HepG2 (cell line): ENCODE data around the gene ACVRL1. TPM values are rescaled to one million over a fixed set of nuclear protein-coding genes. Genes with fewer than 3 reads are reported as not detected.

Experiments
- ATAC-seq: fragments of 200-7000 bp; cut with Tn5 transposase; 3 replicates; pipeline ENCODE4 v1.9.1; 2020; ENCODE audit warnings: mild to moderate bottlenecking, moderate library complexity
- BruUV-seq: library from RNA; stranded (reverse); fragments of 400-500 nt; replicated peaks from 2 replicates; lab custom pipeline; 2021; lab: Mats Ljungman, UMichigan
- CTCF ChIA-PET: fragments of 300-600 bp; formaldehyde crosslinking; extraction: SDS; loops from one replicate; lab custom pipeline; 2021; ENCODE audit warnings: low total read pairs, inconsistent platforms, low intra/inter-chr PET ratio; lab: Yijun Ruan, JAX
- POLR2A ChIA-PET: fragments of 350-600 bp; sonication (Branson Sonifier 250); formaldehyde crosslinking; loops from one replicate; lab custom pipeline; 2020; ENCODE audit warnings: antibody characterized with exemption, inconsistent platforms; lab: Yijun Ruan, JAX
- DNase-seq: peaks from one replicate; pipeline ENCODE4 v3.0.0-alpha.2; 2015; ENCODE audit warnings: low spot score
- FAIRE-seq: peaks from 3 replicates; lab custom pipeline; 2011; peaks lifted over from hg19 to GRCh38; lab: Jason Lieb, UNC
- H2AFZ ChIP-seq: one replicate; pipeline ENCODE4 v1.6.1; 2011; ENCODE audit warnings: low read length, inconsistent platforms
- H3K27ac ChIP-seq: fragments of 300-600 bp; 3 replicates; pipeline ENCODE4 v1.8.0; 2011; ENCODE audit warnings: mixed run types, mild to moderate bottlenecking, mixed read lengths, low read length, inconsistent platforms; ENCODE audit not compliant: insufficient read depth; ENCODE audit errors: extremely low read length
- H3K27me3 ChIP-seq, 2 experiments: fragments of 200-600 bp in 1 of 2; 2 replicates in 1 of 2; 3 replicates in 1 of 2; pipeline versions ENCODE4 v1.6.0 to v1.8.0; 2011; ENCODE audit warnings: low read length in 2 of 2, mild to moderate bottlenecking in 2 of 2, moderate library complexity in 2 of 2, inconsistent platforms in 1 of 2; ENCODE audit not compliant: insufficient read depth in 2 of 2, control insufficient read depth in 1 of 2
- H3K36me3 ChIP-seq, 2 experiments: fragments of 200-600 bp in 1 of 2; replicated peaks in 1 of 2; 2 replicates in 1 of 2; 3 replicates in 1 of 2; pipeline versions ENCODE4 v1.5.1 to v1.8.0; 2011; ENCODE audit warnings: low read length in 2 of 2, inconsistent platforms in 1 of 2; ENCODE audit not compliant: insufficient read depth in 2 of 2, control insufficient read depth in 1 of 2
- H3K4me1 ChIP-seq: 2 replicates; pipeline ENCODE4 v1.5.1; 2012; ENCODE audit warnings: low read length, inconsistent platforms; ENCODE audit not compliant: insufficient read depth
- H3K4me2 ChIP-seq: 2 replicates; pipeline ENCODE4 v1.6.0; 2011; ENCODE audit warnings: low read depth, low read length, inconsistent platforms
- H3K4me3 ChIP-seq, 3 experiments: fragments of 200-600 bp in 1 of 3; sonication (generic), shearing (Covaris generic) in 1 of 3; replicated peaks in 1 of 3; 2 replicates each; pipeline ENCODE4 v1.5.1; 2011 to 2016; ENCODE audit warnings: low read length in 3 of 3, inconsistent platforms in 2 of 3, low read depth in 2 of 3, mild to moderate bottlenecking in 2 of 3, control low read depth in 1 of 3, mixed read lengths in 1 of 3; ENCODE audit not compliant: insufficient read depth in 1 of 3
- H3K79me2 ChIP-seq: one replicate; pipeline ENCODE4 v1.6.1; 2011; ENCODE audit warnings: low read length, inconsistent platforms; ENCODE audit not compliant: insufficient read depth
- H3K9ac ChIP-seq: 2 replicates; pipeline ENCODE4 v1.6.0; 2011; ENCODE audit warnings: mild to moderate bottlenecking, low read depth, low read length, inconsistent platforms; ENCODE audit not compliant: insufficient read depth
- H3K9me3 ChIP-seq: 2 replicates; pipeline ENCODE4 v1.5.1; 2012; ENCODE audit warnings: mild to moderate bottlenecking, low read length
- H4K20me1 ChIP-seq: 2 replicates; pipeline ENCODE4 v1.6.0; 2011; ENCODE audit warnings: inconsistent platforms, mild to moderate bottlenecking, low read length, moderate library complexity; ENCODE audit not compliant: insufficient read depth
- BORCS8-MEF2B ChIP-seq: sonication (generic); formaldehyde crosslinking; IDR thresholded peaks from 2 replicates; pipeline ENCODE4 v1.8.0; 2022; ENCODE audit warnings: mild to moderate bottlenecking, missing genetic modification reagents
- BRCA1 ChIP-seq: sonication (generic); formaldehyde crosslinking; IDR thresholded peaks from 2 replicates; pipeline ENCODE4 v1.4.0; 2020; ENCODE audit warnings: missing genetic modification reagents
- CEBPG ChIP-seq: IDR thresholded peaks from 2 replicates; pipeline ENCODE4 v1.6.1; 2016
- FIP1L1 ChIP-seq: fragments of 200-400 bp; formaldehyde crosslinking; IDR thresholded peaks from 2 replicates; pipeline ENCODE4 v1.6.1; 2018; ENCODE audit warnings: low read depth, mild to moderate bottlenecking, low read length, moderate library complexity, borderline replicate concordance; ENCODE audit not compliant: insufficient read depth
- KAT2B ChIP-seq: fragments of 150-350 bp; IDR thresholded peaks from 2 replicates; pipeline ENCODE4 v1.6.1; 2014; ENCODE audit warnings: low read depth, low read length, borderline replicate concordance
- MLLT10 ChIP-seq: sonication (generic); formaldehyde crosslinking; IDR thresholded peaks from 2 replicates; pipeline ENCODE4 v1.4.0; 2020; ENCODE audit warnings: missing genetic modification reagents
- MZF1 ChIP-seq: sonication (generic); formaldehyde crosslinking; IDR thresholded peaks from 2 replicates; pipeline ENCODE4 v1.8.1; 2023; ENCODE audit warnings: mild to moderate bottlenecking, missing genetic modification reagents, borderline replicate concordance
- ONECUT2 ChIP-seq: sonication (generic); formaldehyde crosslinking; IDR thresholded peaks from 2 replicates; pipeline ENCODE4 v1.4.0; 2020; ENCODE audit warnings: missing genetic modification reagents
- PCBP1 ChIP-seq: fragments of 200-400 bp; formaldehyde crosslinking; IDR thresholded peaks from 2 replicates; pipeline ENCODE4 v1.6.1; 2017; ENCODE audit warnings: mild to moderate bottlenecking, low read depth, low read length, borderline replicate concordance
- PHF5A ChIP-seq: IDR thresholded peaks from one replicate; pipeline ENCODE4 v1.6.1; 2018; ENCODE audit warnings: low read depth, missing genetic modification reagents; ENCODE audit not compliant: unreplicated experiment
- POLR2A ChIP-seq, 2 experiments: IDR thresholded peaks; 2 replicates each; pipeline ENCODE4 v1.6.1; 2011; ENCODE audit warnings: low read depth in 2 of 2, low read length in 2 of 2, mild to moderate bottlenecking in 1 of 2, moderate library complexity in 1 of 2; ENCODE audit not compliant: insufficient read depth in 1 of 2
- POLR2AphosphoS2 ChIP-seq: IDR thresholded peaks from 2 replicates; pipeline ENCODE4 v1.6.1; 2011; ENCODE audit warnings: low read depth, low read length, improper control_type of control experiment
- REPIN1 ChIP-seq: sonication (generic); formaldehyde crosslinking; IDR thresholded peaks from 2 replicates; pipeline ENCODE4 v1.8.0; 2022; ENCODE audit warnings: missing genetic modification reagents, low read depth, mild to moderate bottlenecking, borderline replicate concordance
- SETDB1 ChIP-seq: sonication (generic); formaldehyde crosslinking; IDR thresholded peaks from 2 replicates; pipeline ENCODE4 v1.5.1; 2020; ENCODE audit warnings: missing genetic modification reagents, mild to moderate bottlenecking, borderline replicate concordance
- TP53 ChIP-seq: sonication (generic); formaldehyde crosslinking; conservative IDR thresholded peaks from 2 replicates; pipeline ENCODE4 v1.4.0; 2020; ENCODE audit warnings: missing genetic modification reagents
- ZNF3 ChIP-seq: IDR thresholded peaks from 2 replicates; pipeline ENCODE4 v1.7.0; 2017; ENCODE audit warnings: inconsistent platforms
- ZNF44 ChIP-seq: sonication (generic); formaldehyde crosslinking; IDR thresholded peaks from 2 replicates; pipeline ENCODE4 v1.5.1; 2020; ENCODE audit warnings: mild to moderate bottlenecking, missing genetic modification reagents
- ZNF501 ChIP-seq: sonication (generic); formaldehyde crosslinking; IDR thresholded peaks from 2 replicates; pipeline ENCODE4 v1.5.1; 2020; ENCODE audit warnings: mild to moderate bottlenecking, moderate library complexity, missing genetic modification reagents
- ZNF709 ChIP-seq: sonication (generic); formaldehyde crosslinking; IDR thresholded peaks from 2 replicates; pipeline ENCODE4 v1.5.0; 2020; ENCODE audit warnings: mild to moderate bottlenecking, missing genetic modification reagents
- ZNF768 ChIP-seq: sonication (generic); formaldehyde crosslinking; IDR thresholded peaks from 2 replicates; pipeline ENCODE4 v1.4.0; 2020; ENCODE audit warnings: missing genetic modification reagents
- ZSCAN29 ChIP-seq: sonication (generic); formaldehyde crosslinking; conservative IDR thresholded peaks from 2 replicates; pipeline ENCODE4 v1.4.0; 2020; ENCODE audit warnings: mild to moderate bottlenecking, missing genetic modification reagents
- WGBS: methylation state at CpG from one replicate; pipeline ENCODE4 v1.1.6; 2017; ENCODE audit warnings: low lambda C conversion rate; 5-methylcytosine and 5-hydroxymethylcytosine counted together
- in situ Hi-C: cut with HindIII; loops from 2 replicates; pipeline ENCODE4 v1.10.0; 2017; ENCODE audit warnings: low pct_unique_long_range_greater_than_20kb; ENCODE audit not compliant: extremely low pct_ligation_motif_present
- intact Hi-C: fragments of 100-400 bp; cut with micrococcal nuclease; formaldehyde crosslinking; loops from one replicate; pipeline ENCODE4 v1.10.0; 2022; ENCODE audit not compliant: unreplicated experiment
- polyA plus RNA-seq, 8 experiments: library from polyadenylated mRNA; depleted of rRNA in 3 of 8; stranded (reverse) in 7 of 8; unstranded in 1 of 8; fragments of >200 nt; fragmentation: Illumina TruSeq in 4 of 8; extraction: Trizol in 4 of 8; gene quantifications; 2 replicates each; pipeline versions ENCODE4 v1.2.1 to v1.2.3, GENCODE V29; 2011 to 2016; ENCODE audit warnings: low read depth in 4 of 8, missing spikeins in 1 of 8, mixed read lengths in 1 of 8; ENCODE audit not compliant: insufficient read depth in 1 of 8
- total RNA-seq, 5 experiments: library from RNA; depleted of rRNA; stranded (reverse); fragments of >200 nt; fragmentation: Illumina TruSeq; extraction: Trizol; gene quantifications; 2 replicates each; pipeline ENCODE4 v1.2.3, GENCODE V29; 2016; ENCODE audit warnings: low read depth in 1 of 5
- TF ChIP-seq, protein P1 (sequence below): sonication (generic); formaldehyde crosslinking; IDR thresholded peaks from 2 replicates; pipeline ENCODE4 v1.8.1; 2023; ENCODE audit warnings: mild to moderate bottlenecking, missing genetic modification reagents

ACVRL1 gene
- total and polyA plus RNA-seq, 2 of the 13 experiments (the other 11 are each of a cell fraction or from before 2014, with no cell fraction given), result not detected

DNA sequence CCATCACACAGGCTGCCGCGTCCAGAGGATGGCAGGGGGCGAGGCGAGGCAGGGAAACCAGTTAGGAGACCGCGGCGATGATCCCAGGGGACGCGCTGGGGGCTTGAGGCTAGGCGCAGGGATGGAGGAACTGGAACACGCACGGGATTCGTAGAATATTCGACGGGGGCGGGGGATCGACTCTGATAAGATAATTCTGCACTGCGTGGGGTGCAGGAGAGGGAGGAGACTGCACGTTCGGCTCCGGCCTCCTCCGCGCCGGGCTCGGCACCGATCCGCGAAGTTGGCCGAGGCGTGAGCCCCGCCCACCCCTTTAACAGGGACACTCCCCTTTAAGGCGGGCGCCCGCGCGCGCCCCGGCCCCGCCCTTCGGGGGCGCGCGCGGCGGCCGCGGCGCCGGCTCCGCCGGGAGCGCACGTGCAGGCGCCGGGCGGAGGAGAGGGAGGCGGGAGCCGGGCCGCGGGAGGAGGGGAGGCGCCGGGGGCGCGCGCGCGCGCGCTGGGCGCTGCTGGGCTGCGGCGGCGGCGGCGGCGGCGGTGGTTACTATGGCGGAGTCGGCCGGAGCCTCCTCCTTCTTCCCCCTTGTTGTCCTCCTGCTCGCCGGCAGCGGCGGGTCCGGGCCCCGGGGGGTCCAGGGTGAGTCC, 44.0 kb downstream of the ACVRL1 start, which contains the start of gene ACVR1B:
ACVR1B (plus strand) TSS at position 501 of the 644 bp plus-strand sequence; CDS start at position 546, 45 bp downstream.
- POLR2A ChIA-PET, result interaction anchor here (2.0 kb wide), 1 partner anchor 26 kb away, joined by 5 read pairs; no protein-coding TSS in a partner anchor
- CTCF ChIA-PET, result no interaction called here
- peaks cover 39% of the 10 kb centered on the region for H3K4me1 ChIP-seq
- H3K79me2 ChIP-seq, result peaks cover 44% of the 10 kb centered on the region
- H4K20me1 ChIP-seq, result no peaks in the 10 kb centered on the region
- peak within 1 kb of the TSS; percentile 93 for H3K4me2 ChIP-seq
- peak; percentile 81 for ATAC-seq
- H3K9ac ChIP-seq, result peak within 1 kb of the TSS; percentile 89
- intact Hi-C loops (no loop called here), in situ Hi-C loops (no loop called here)
- H3K9me3 ChIP-seq, result no peaks in the 10 kb centered on the region
- peak within 1 kb of the TSS; percentile 60 for H3K27ac ChIP-seq
- peak within 1 kb of the TSS; percentile 77 to 88 (median 85) for H3K4me3 ChIP-seq
- no peak within 1 kb of the TSS for H2AFZ ChIP-seq
- peaks cover 5 to 29% of the 10 kb centered on the region in 2 experiments for H3K27me3 ChIP-seq
- no TSS peak for BruUV-seq
- peak; percentile 57 for DNase-seq
- H3K36me3 ChIP-seq, result no peaks in the 10 kb centered on the region
- FAIRE-seq, result peak; percentile 52
- WGBS, result 0% methylated on average over 13 of the region's 86 CpGs
- TF ChIP-seq ZNF501 (CRISPR knock-in tag) (no peak), POLR2A (IDR thresholded peaks at IDR 0.05; ENCODE audit: insufficient read depth in 1 of 2, low read depth in 2 of 2, low read length in 2 of 2) (0 out of 4 replicates have a peak, but pooled peaks of 1 of the 2 experiments have one; percentile 46), REPIN1 (CRISPR knock-in tag) (no peak), ZNF3 (CRISPR knock-in tag) (no peak), ZNF709 (CRISPR knock-in tag) (no peak), ZNF44 (CRISPR knock-in tag) (no peak), FIP1L1 (no peak), PHF5A (CRISPR knock-in tag) (no peak), KAT2B (no peak), ZSCAN29 (CRISPR knock-in tag) (no peak), ONECUT2 (no peak), MZF1 (no peak), BRCA1 (CRISPR knock-in tag) (no peak), PCBP1 (no peak), MLLT10 (CRISPR knock-in tag) (no peak), POLR2AphosphoS2 (no peak), BORCS8-MEF2B (CRISPR knock-in tag) (no peak), TP53 (CRISPR knock-in tag) (no peak), ZNF768 (CRISPR knock-in tag) (peak; percentile 14; the same call in 1 of the 2 replicates), SETDB1 (CRISPR knock-in tag) (no peak), CEBPG (CRISPR knock-in tag) (no peak)
- TF ChIP-seq, protein P1, sequence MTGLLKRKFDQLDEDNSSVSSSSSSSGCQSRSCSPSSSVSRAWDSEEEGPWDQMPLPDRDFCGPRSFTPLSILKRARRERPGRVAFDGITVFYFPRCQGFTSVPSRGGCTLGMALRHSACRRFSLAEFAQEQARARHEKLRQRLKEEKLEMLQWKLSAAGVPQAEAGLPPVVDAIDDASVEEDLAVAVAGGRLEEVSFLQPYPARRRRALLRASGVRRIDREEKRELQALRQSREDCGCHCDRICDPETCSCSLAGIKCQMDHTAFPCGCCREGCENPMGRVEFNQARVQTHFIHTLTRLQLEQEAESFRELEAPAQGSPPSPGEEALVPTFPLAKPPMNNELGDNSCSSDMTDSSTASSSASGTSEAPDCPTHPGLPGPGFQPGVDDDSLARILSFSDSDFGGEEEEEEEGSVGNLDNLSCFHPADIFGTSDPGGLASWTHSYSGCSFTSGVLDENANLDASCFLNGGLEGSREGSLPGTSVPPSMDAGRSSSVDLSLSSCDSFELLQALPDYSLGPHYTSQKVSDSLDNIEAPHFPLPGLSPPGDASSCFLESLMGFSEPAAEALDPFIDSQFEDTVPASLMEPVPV, result no peak
